Measurements from ENCODE around the gene HAPLN3.

GRCh38 chr15:88871313-88871712, 24.0 kb downstream of the HAPLN3 start:
- TF ChIP-seq POLR2A (IDR thresholded peaks at IDR 0.05; ENCODE audit: low read depth, low read length) (no peak), POU2F2 (IDR thresholded peaks at IDR 0.05; ENCODE audit: low read depth, low read length) (no peak)
